ENCODE data around the gene LPCAT4. TPM values are rescaled to one million over a fixed set of nuclear protein-coding genes. Genes with fewer than 3 reads are reported as not detected.

LPCAT4 gene
- total and polyA plus RNA-seq, 9 of the 15 experiments (the other 6 are each of a cell fraction or from before 2014, with no cell fraction given), result 7.3 to 34.3 (median 14.4) TPM

DNA sequence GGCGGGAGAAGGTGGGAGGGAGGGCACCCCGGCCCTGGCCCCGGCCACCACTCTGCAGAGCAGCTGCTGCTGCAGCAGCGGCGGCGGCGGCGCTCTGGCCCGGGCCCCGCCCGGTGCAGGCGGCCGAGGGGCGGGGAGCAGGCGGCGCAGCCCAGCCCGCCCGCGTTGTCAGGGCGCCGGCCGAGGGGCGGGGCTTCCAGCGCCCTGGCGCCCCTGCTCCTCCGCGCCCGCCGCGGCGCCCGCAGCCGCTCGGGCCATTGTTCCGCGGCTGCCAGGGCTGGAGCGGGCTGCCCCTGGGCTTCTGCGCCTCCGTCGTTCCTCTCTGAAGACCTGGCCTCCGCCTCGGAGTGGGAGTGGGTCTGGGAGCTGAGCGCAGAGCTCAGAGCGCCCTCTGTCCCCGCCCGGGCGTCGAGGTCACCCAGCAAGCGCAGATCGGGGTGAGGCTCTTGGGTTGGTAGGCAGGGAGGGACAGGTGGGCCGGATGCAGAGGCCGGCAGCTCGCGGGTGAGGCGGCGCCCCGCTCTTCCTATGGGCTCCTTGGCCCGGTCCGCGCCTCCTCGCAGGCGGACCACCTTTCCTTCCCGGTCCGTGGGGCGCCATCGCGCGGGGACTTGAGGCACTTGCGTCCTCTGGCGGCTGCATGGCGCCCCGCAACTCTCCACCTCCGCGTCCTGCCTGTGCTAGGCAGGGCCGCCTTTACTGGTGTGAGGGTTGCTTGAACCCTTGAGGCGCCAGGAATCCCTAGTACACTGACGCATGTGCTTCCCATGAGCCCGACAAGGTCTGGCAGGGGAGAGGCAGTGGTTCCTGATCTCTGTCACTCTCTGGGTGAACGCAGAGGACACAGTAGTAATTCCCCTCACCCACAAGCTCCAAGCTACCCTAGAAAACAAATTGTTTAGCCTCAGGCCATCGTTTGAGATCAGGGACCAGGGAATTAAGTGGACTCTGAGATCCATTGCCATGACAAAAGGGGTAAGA, at the start of gene LPCAT4 (continued):
- no peak for TF ChIP-seq FOXA1 (IDR thresholded peaks at IDR 0.05; ENCODE audit: borderline replicate concordance)
- TF ChIP-seq, protein P1, sequence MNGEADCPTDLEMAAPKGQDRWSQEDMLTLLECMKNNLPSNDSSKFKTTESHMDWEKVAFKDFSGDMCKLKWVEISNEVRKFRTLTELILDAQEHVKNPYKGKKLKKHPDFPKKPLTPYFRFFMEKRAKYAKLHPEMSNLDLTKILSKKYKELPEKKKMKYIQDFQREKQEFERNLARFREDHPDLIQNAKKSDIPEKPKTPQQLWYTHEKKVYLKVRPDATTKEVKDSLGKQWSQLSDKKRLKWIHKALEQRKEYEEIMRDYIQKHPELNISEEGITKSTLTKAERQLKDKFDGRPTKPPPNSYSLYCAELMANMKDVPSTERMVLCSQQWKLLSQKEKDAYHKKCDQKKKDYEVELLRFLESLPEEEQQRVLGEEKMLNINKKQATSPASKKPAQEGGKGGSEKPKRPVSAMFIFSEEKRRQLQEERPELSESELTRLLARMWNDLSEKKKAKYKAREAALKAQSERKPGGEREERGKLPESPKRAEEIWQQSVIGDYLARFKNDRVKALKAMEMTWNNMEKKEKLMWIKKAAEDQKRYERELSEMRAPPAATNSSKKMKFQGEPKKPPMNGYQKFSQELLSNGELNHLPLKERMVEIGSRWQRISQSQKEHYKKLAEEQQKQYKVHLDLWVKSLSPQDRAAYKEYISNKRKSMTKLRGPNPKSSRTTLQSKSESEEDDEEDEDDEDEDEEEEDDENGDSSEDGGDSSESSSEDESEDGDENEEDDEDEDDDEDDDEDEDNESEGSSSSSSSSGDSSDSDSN (IDR thresholded peaks at IDR 0.05; ENCODE audit: borderline replicate concordance in 1 of 2, low read depth in 2 of 2, low read length in 2 of 2), result peak; percentile 34 to 64; a peak in 1 of 4 replicates
- no peak for TF ChIP-seq ZNF695 (CRISPR knock-in tag; IDR thresholded peaks at IDR 0.05)
- peak; percentile 77; the same call in 1 of the 2 replicates for TF ChIP-seq SMAD4 (CRISPR knock-in tag; conservative IDR thresholded peaks at IDR 0.05)
- 0 out of 2 replicates have a peak, but pooled peaks have one; percentile 64 for TF ChIP-seq PTBP1 (IDR thresholded peaks at IDR 0.05; ENCODE audit: low read depth, low read length)
- TF ChIP-seq L3MBTL2 (IDR thresholded peaks at IDR 0.05), result peak; percentile 89
- TF ChIP-seq RBM15 (IDR thresholded peaks at IDR 0.05; ENCODE audit: insufficient read depth, low read length), result no peak
- TF ChIP-seq PHF20 (IDR thresholded peaks at IDR 0.05; ENCODE audit: partially characterized antibody), result peak; percentile 72
- TF ChIP-seq YY1 (IDR thresholded peaks at IDR 0.05; ENCODE audit: borderline replicate concordance in 1 of 3, control insufficient read depth in 1 of 3, extremely low read depth in 1 of 3, insufficient read depth in 3 of 3, insufficient read length in 1 of 3, insufficient replicate concordance in 2 of 3, low read depth in 1 of 3, low read length in 2 of 3), result peak; percentile 60 to 91 (median 82)
- TF ChIP-seq ZC3H8 (IDR thresholded peaks at IDR 0.05), result no peak
- peak; percentile 49; the same call in 1 of the 2 replicates for TF ChIP-seq GATAD2A (IDR thresholded peaks at IDR 0.05)
- TF ChIP-seq, protein P2, sequence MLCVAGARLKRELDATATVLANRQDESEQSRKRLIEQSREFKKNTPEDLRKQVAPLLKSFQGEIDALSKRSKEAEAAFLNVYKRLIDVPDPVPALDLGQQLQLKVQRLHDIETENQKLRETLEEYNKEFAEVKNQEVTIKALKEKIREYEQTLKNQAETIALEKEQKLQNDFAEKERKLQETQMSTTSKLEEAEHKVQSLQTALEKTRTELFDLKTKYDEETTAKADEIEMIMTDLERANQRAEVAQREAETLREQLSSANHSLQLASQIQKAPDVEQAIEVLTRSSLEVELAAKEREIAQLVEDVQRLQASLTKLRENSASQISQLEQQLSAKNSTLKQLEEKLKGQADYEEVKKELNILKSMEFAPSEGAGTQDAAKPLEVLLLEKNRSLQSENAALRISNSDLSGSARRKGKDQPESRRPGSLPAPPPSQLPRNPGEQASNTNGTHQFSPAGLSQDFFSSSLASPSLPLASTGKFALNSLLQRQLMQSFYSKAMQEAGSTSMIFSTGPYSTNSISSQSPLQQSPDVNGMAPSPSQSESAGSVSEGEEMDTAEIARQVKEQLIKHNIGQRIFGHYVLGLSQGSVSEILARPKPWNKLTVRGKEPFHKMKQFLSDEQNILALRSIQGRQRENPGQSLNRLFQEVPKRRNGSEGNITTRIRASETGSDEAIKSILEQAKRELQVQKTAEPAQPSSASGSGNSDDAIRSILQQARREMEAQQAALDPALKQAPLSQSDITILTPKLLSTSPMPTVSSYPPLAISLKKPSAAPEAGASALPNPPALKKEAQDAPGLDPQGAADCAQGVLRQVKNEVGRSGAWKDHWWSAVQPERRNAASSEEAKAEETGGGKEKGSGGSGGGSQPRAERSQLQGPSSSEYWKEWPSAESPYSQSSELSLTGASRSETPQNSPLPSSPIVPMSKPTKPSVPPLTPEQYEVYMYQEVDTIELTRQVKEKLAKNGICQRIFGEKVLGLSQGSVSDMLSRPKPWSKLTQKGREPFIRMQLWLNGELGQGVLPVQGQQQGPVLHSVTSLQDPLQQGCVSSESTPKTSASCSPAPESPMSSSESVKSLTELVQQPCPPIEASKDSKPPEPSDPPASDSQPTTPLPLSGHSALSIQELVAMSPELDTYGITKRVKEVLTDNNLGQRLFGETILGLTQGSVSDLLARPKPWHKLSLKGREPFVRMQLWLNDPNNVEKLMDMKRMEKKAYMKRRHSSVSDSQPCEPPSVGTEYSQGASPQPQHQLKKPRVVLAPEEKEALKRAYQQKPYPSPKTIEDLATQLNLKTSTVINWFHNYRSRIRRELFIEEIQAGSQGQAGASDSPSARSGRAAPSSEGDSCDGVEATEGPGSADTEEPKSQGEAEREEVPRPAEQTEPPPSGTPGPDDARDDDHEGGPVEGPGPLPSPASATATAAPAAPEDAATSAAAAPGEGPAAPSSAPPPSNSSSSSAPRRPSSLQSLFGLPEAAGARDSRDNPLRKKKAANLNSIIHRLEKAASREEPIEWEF (CRISPR knock-in tag; IDR thresholded peaks at IDR 0.05), result no peak
- TF ChIP-seq HMGN3 (IDR thresholded peaks at IDR 0.05; ENCODE audit: borderline replicate concordance, extremely low read depth, insufficient read length, low read depth, low read length), result peak; percentile 48
- TF ChIP-seq NR4A1 (CRISPR knock-in tag; IDR thresholded peaks at IDR 0.05), result no peak
- TF ChIP-seq NR4A1 (tag; IDR thresholded peaks at IDR 0.05), result 0 out of 2 replicates have a peak, but pooled peaks have one; percentile 46
- peak; percentile 76 for TF ChIP-seq ZKSCAN1 (IDR thresholded peaks at IDR 0.05; ENCODE audit: low read depth, low read length)

Data from K562 (cell line).